ENCODE data around the gene RLBP1.
A peak's percentile ranks its signal among the peaks of the same experiment; 100 is the strongest.

RLBP1 gene

GRCh38 chr15:89168316-89168833, 53.0 kb downstream of the RLBP1 start:
- Histone ChIP-seq H4K20me1 (ENCODE audit: insufficient read depth) (no peaks in the 10 kb centered on the region), H3K4me2 (no peak overlapping the region), H3K4me3 (IDR thresholded peaks at IDR 0.05; ENCODE audit: insufficient read depth, low read depth, low read length) (no peak overlapping the region), H2AFZ (ENCODE audit: low read depth) (no peak overlapping the region), H3K27me3 (ENCODE audit: insufficient read depth, low read depth) (no peaks in the 10 kb centered on the region), H3K27ac (peak overlapping the region; percentile 46; the same call in 1 of the 2 replicates), H3K9ac (no peak overlapping the region), H3K4me1 (ENCODE audit: low read depth, poor library complexity, severe bottlenecking) (peaks cover 34% of the 10 kb centered on the region), H3K36me3 (ENCODE audit: insufficient read depth) (no peaks in the 10 kb centered on the region), H3K79me2 (ENCODE audit: insufficient read depth, low read depth) (no peaks in the 10 kb centered on the region)
- no peak for TF ChIP-seq CTCF (conservative IDR thresholded peaks at IDR 0.05; ENCODE audit: low read depth, low read length)

DNA sequence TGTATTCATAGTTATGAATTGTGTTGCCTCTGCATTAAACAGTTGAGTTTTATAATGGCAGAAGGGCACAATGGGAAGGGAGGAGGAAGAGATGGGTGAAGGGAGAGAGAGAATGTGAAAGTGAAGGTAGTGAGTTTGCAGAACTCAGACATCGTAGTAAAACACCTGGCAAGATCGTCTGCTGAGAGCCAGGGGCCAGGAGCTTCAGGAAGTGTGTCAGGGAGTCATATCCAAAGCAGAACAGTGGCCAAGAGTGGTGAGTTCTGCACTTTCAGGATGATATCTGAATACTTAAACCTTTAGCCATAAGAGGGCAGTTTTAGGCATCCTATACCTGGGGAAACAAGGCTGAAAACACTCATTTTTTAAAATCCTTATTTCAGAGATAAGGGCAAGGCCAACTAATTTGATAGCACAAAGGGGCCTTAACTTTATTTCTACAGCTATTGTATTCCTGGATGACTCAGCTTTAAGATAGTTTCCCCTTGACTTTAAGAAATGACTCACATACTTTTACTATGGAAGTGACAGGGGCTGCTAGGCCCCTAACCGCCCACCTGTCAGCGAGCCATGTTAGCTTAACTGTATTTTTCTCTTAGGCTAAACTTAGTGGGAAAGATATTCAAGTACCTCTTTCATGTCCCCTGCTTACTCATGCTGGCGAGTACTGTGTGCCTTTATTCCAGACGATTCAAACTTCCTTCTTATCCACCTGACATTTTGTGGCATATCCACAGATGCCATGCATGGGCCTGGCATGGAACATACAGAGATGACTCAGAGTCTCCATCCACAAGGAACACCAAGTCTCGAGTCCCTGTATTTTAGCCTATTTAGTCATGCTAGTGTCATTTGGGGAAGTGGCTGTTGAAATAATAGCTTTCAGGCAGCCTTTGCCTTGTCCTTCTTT, 53.9 kb downstream of the RLBP1 start:
- Histone ChIP-seq H3K4me3 (IDR thresholded peaks at IDR 0.05; ENCODE audit: insufficient read depth, low read depth, low read length) (no peak overlapping the region), H3K79me2 (ENCODE audit: insufficient read depth, low read depth) (no peaks in the 10 kb centered on the region), H3K4me1 (ENCODE audit: low read depth, poor library complexity, severe bottlenecking) (peaks cover 34% of the 10 kb centered on the region), H3K27ac (peak overlapping the region; percentile 46; the same call in 1 of the 2 replicates), H3K9ac (no peak overlapping the region; the same call in 1 of the 2 replicates), H2AFZ (ENCODE audit: low read depth) (no peak overlapping the region), H3K36me3 (ENCODE audit: insufficient read depth) (no peaks in the 10 kb centered on the region), H4K20me1 (ENCODE audit: insufficient read depth) (no peaks in the 10 kb centered on the region), H3K4me2 (peak overlapping the region; percentile 34), H3K27me3 (ENCODE audit: insufficient read depth, low read depth) (no peaks in the 10 kb centered on the region)
- no peak for TF ChIP-seq CTCF (conservative IDR thresholded peaks at IDR 0.05; ENCODE audit: low read depth, low read length)

- no peaks in the 10 kb centered on the region for H3K27me3 ChIP-seq (ENCODE audit: insufficient read depth, low read depth)
- no peaks in the 10 kb centered on the region for H4K20me1 ChIP-seq (ENCODE audit: insufficient read depth)
- H3K27ac ChIP-seq, result no peak overlapping the region
- H3K4me3 ChIP-seq (IDR thresholded peaks at IDR 0.05; ENCODE audit: insufficient read depth, low read depth, low read length), result no peak overlapping the region
- H3K4me2 ChIP-seq, result no peak overlapping the region
- no peak overlapping the region for H3K9ac ChIP-seq
- no peak overlapping the region for H2AFZ ChIP-seq (ENCODE audit: low read depth)
- TF ChIP-seq CTCF (conservative IDR thresholded peaks at IDR 0.05; ENCODE audit: low read depth, low read length), result no peak
- peaks cover 28% of the 10 kb centered on the region for H3K4me1 ChIP-seq (ENCODE audit: low read depth, poor library complexity, severe bottlenecking)
- H3K36me3 ChIP-seq (ENCODE audit: insufficient read depth), result no peaks in the 10 kb centered on the region
- H3K79me2 ChIP-seq (ENCODE audit: insufficient read depth, low read depth), result no peaks in the 10 kb centered on the region
Measured at GRCh38 chr15:89165677-89166076, 55.7 kb downstream of the RLBP1 start.

DNA sequence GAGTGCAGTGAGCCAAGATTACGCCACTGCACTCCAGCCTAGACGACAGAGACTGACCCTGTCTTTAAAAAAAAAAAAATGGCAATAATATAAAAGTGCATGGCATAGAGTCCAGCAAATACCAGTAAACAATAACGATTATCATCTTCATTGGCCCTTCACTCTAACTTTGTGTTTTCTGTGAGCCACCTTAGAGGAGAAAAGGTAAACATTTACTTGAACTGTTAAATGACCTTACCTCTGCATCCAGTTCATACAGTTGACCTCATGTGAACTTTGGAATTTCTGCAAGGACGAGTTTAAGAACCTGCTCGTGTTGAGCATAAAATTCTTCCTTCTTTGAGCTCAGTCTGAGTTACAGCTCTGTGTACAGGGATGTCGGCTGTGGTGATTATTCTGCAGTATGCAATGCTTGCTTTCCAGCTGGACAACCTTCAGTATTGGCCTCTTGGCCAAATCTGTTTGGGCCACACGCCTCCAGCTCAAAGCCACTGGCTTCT, 56.6 kb downstream of the RLBP1 start:
- Histone ChIP-seq H3K36me3 (ENCODE audit: insufficient read depth) (no peaks in the 10 kb centered on the region), H3K79me2 (ENCODE audit: insufficient read depth, low read depth) (no peaks in the 10 kb centered on the region), H3K27ac (no peak overlapping the region), H3K27me3 (ENCODE audit: insufficient read depth, low read depth) (no peaks in the 10 kb centered on the region), H3K4me2 (no peak overlapping the region), H4K20me1 (ENCODE audit: insufficient read depth) (no peaks in the 10 kb centered on the region), H3K9ac (no peak overlapping the region), H2AFZ (ENCODE audit: low read depth) (no peak overlapping the region), H3K4me1 (ENCODE audit: low read depth, poor library complexity, severe bottlenecking) (peaks cover 28% of the 10 kb centered on the region), H3K4me3 (IDR thresholded peaks at IDR 0.05; ENCODE audit: insufficient read depth, low read depth, low read length) (no peak overlapping the region)
- TF ChIP-seq CTCF (conservative IDR thresholded peaks at IDR 0.05; ENCODE audit: low read depth, low read length), result no peak

Measured in KMS-11 (cell line).